ENCODE measurements around the gene BRF1. TPM values are rescaled to one million over a fixed set of nuclear protein-coding genes. Genes with fewer than 3 reads are reported as not detected.

The BRF1 gene
- total RNA-seq, 1 donor from 2014 or later, result 59.8 TPM

DNA sequence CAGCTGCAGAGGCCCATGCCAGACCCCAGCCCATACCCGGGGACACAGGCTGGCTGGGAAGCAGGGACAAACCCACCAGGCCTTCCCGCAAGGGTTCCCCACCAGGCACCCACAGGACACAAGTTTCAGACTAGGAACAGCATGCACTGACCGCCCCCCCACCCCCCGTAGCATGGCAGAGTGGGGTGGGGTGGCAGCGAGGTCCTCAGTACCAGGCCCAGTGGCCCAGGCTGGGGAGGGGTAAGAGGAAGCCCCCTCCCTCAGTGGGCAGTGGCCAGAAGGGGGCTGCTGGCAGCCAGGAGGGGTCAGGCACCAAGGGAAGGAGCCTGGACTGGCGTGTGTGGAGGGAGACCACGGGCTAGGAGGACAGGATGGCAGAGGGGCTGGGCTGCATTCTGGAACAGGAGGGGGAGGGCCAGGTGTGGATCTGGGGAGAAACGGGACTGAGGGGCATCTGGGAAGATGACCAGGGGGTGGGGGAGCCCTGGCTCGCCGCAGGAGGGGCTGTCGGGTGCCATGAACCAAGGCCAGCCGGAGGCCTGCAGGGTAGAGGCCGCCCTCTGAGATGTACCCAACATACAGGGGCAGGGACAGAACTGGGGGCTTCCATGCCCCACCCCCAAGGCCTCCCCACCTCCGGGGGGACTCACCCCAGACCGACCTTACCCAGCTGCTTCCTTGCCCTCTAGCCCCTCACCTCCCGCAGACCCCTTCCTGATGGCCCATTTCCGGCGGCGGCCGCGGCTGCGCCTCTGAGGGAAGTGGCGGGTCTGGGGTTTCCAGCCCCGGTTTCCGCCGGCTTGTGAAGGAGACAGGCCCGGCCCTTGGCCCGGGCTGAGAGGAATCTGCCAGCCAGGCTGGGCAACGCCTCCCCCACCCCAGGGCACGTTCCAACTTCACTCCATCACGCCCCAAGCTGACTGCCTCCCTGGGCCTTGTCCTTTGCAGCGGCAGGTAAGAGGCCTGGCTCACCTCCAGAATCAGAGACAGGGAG is 126.6 kb downstream of the BRF1 start:
- no peak for DNase-seq

DNA sequence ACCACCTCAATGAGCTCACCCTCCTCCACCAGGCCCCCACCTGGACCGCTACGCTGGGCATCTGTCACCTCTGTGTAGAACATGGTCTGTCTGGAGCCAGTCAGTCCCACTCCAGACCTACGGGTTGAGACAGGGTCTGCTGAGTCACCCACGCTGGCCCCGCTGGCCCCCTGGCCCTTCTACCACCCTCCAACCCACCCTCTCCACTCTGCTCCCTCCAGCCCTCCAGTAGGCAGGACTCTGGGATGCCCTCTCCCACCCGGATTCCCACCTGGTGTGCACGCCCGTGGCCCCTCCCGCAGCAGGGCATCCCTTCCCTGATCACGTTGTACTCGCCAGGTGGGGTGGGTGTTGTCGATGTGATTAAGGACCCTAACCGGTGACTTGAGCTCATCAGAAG is 127.7 kb downstream of the BRF1 start:
- no peak for DNase-seq

GRCh38 chr14:105172476-105172875 is 128.3 kb downstream of the BRF1 start:
- DNase-seq, result no peak

DNA sequence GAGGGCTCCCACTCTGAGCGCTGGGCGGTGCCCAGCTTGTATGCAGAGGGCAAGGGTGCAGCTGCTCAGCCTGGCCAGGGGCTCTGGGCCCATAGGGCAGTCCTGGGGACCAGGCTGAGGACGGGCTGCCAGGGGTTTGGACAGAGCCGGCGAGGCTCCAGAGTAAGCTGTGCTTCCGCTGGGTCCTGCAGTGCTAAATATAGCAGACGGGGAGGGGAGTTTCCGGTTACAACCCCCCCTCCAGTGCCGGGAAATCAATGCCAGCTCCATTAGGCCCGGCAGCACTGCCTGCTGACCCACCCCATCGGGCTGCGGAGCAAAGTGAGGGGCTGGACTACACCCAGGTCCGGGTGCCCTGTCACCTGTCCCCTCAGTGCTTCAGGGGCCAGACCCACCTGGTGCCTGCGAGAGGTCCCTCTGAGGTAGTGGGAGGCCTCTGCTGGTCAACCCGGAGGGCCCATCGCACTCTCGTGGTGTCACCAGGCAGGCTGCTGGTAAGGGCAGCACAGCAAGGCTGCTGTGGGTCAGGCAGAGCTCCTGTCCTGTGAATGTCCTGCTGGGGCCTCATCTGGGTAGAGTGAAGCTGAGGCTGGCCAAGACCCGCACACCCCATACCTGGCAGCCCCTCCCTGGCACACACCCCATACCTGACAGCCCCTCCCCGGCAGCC is 129.7 kb downstream of the BRF1 start:
- peak; percentile 78 for DNase-seq

- no peak for DNase-seq
Measured at GRCh38 chr14:105169776-105170655, 130.8 kb downstream of the BRF1 start.

- DNase-seq, result no peak
Measured at GRCh38 chr14:105168979-105169507, 131.8 kb downstream of the BRF1 start.

DNA sequence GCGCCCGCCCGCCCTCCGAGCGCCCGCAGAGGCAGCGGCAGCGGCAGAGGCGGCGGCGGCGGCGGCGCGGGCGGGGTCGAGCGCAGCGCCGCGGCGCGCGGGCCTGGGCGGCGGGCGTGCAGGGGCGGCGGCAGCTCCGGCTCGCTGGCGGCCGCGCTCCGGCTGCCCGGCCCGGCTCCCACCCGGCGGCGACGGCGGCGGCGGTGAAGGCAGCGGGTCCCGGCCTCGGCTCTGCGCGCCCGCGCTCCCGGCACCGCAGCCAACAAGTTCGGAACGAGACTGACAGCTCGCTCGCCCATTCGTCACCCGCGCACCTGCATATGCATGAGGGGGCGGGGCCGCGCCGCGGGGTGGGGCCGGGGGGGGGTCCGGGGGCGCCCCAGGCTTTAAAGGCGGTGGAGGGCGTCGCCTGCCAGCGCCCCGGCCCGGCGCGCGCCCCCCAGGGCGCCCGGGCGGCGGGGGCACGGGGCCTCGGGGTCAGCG is 132.3 kb downstream of the BRF1 start, which contains the start of gene JAG2:
Gene JAG2, minus strand, starts transcription at position 281 of the 483 bp plus-strand sequence. CDS start 356 bp downstream, outside the sequence.
- no peak for DNase-seq

GRCh38 chr14:105168093-105168420 is 132.7 kb downstream of the BRF1 start:
- DNase-seq, result no peak

DNA sequence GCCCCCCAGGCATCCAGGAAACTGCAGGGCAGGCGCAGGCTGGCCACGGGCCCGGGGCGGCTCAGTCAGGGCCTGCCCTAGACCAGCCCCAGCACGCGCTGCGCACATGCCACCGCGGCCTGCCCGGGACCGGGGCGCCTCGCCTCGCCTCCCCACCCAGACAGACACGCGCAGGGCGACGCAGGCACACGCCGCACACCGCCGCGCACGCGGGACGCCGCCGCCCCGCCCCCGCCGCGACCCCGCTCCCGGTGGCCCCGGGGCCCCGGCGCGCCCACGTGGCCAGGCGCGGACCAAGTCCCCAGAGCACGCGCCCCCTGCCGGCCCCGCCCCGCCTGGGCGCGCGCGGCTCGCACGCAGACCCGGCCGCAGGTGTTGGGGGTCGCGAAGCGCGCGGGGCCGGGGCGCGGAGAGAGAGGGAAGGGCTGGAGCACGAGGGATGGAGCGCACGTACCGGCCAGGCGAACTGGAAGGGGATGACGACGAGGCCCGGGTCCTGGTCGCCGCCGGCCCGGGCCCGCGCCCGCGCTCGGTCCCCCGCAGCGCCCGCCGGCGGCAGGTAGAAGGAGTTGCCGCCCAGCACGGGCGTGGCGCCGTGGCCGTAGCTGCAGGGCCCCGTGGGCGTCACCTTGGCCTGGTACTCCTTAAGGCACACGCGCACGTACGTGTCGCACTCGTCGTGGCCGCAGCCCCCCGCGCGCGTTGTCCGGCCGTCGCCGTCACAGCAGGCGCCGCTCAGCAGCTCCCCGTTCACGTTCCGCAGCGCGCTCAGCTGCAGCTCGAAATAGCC is 133.3 kb downstream of the BRF1 start:
- peak; percentile 72 for DNase-seq

DNA sequence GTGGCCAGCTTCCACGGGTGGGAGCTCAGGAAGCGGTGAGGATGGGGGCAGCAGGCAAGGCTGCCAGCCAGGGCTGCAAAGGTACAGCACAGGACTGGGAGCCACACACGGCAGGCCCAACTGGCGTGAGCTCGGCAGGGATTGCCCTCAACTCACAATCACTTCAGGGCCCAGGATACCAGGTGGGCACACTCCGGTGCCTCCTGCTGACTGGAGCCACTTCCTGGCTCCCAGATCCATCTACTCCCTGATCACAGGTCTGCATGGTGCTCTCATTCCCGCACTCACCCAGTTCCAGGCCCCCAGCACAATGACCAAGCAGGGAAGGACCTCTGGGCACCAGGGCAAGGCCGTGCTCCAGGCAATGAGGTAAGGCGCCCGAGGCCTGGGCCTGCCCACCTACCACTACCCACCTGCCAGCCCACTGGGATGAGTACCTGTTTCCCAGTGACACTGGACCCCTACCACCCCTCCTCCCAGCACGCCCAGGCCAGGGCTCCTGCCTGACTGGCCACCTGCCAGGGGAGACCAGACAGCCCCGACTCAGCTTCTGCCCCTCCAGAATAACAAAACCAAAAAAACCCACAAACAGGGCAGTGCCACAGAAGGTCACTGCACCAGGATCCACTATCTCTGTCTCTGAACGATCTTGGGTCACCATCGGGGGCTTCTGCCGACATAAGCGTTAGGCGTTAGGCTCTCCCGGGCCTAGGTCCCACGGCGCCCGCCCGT is 134.1 kb downstream of the BRF1 start:
- no peak for DNase-seq

DNA sequence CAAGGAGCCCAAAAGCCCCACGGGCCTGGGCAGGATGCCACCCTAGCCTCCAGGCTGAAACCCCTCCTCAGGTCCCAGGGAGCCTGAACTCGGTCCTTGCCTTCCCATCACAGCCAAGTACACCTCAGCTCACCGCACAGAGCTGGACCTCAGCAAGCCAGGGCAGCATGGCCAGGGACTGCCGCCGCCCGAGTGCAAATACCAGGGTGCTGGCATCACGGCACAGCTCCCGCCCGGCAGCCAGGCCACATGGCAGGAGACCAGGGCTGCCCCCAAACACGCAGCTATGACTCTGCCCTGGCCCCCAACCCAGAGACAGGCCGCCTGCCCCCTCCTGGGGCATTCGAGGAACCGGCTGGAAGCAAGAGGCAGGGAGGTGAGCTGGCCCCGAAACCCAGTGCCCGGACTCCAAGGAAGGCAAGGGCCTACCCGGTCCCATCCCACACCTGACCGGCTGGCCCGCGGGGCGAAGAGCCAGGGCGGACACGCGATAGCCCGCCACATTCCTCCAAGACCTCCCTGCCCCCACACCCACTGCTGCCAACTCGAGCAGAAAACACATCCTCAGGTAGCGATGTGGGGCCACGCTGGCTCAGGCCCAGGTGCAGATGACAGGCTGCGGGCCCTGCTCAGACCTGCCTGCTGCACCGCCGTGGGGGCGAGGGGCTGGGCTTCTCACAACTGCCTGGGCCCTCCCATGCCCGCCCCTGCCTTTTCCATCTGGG is 134.9 kb downstream of the BRF1 start:
- DNase-seq, result no peak

- peak; percentile 50 for DNase-seq
Measured at GRCh38 chr14:105165134-105165704, 135.6 kb downstream of the BRF1 start.

GRCh38 chr14:105163040-105163742 is 137.6 kb downstream of the BRF1 start:
- DNase-seq, result no peak

DNA sequence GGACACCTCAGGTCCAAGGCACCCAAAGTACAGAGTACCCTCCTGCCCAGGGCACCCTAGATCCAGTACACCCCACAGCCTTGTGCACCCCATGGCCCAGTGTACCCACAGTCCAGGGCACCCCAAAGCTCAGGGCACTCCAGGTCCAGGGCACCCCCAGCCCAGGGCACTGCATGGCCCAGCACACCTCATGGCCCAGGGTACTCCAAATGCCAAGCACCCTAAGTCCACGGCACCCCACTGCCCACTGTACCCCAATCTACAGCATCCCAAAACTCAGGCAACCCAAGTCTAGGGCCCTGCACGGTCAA is 138.2 kb downstream of the BRF1 start:
- no peak for DNase-seq

- no peak for DNase-seq
Measured at GRCh38 chr14:105161964-105162668, 138.7 kb downstream of the BRF1 start.

DNA sequence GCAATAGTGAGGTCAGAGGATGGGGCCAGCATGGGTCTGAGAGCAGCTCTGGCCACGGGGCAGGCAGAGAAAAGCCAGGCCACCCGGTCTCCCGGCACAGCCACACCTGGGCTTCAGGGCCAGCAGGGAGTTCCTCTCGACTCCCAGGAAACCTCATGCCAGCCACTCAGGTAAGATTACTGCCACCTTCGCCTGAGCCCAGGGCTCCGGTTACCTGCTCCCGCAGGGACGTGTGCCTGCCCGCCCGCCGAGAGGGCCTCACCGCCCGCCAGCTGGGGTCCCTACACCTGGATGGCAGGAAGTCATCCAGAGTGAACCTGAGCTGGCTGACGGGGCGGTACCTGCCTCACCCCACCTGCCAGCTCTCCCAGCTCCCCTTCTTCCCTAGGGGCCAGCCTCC is 139.5 kb downstream of the BRF1 start:
- no peak for DNase-seq

GRCh38 chr14:105160776-105161175 is 140.0 kb downstream of the BRF1 start:
- no peak for DNase-seq

DNA sequence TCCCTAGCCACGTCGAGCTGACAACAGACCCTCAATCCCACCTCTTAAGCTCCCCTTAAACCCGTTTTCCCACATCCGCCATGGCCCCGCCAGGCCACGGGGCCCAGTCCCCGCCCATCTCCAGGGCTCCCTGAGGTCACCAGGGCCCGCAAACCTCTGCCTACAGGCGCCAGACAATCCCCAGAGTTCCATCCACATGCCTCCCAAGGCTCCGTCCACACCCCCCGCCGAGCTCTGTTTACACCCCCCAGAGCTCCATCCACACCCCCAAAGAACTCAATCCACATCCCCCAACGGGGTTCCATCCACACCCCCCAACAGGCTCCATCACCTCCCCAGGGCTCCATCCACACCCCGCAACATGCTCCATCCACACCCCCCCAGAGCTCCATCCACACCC is 141.5 kb downstream of the BRF1 start:
- no peak for DNase-seq

All from tongue (tissue), 2 donors.